ENCODE results near the gene KCNH5.
"Not testable (repeated sequence)": the region's sequence is repeated elsewhere in the genome, so short reads cannot be mapped to it uniquely, and the experiment has no call there.

Gene KCNH5

DNA sequence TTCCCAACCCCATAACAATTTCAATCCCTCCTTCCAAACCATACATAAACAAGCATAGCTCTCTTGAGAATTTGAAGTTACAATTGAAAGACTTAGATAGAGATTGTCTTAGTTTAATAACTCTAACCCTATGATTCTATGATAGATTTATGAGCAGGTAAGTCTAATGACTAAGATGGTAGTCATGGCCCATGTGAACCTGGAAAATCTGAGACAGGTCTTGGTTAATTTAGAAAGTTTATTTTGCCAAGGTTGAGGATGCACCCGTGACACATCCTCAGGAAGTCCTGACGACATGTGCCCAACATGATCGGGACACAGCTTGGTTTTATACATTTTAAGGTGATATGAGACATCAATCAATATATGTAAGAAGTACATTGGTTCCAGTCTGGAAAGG lies 248.8 kb downstream of the KCNH5 start:
- Mint-ChIP-seq H3K27me3 (ENCODE audit: low read depth) (no peaks in the 10 kb centered on the region), H3K4me3 (no peak overlapping the region), H3K9me3 (peaks cover 7% of the 10 kb centered on the region), H3K4me1 (ENCODE audit: low read depth) (no peaks in the 10 kb centered on the region), H3K36me3 (ENCODE audit: low read depth) (no peaks in the 10 kb centered on the region), H3K27ac (no peak overlapping the region)
- DNase-seq (ENCODE audit: low spot score) = no peak

DNA sequence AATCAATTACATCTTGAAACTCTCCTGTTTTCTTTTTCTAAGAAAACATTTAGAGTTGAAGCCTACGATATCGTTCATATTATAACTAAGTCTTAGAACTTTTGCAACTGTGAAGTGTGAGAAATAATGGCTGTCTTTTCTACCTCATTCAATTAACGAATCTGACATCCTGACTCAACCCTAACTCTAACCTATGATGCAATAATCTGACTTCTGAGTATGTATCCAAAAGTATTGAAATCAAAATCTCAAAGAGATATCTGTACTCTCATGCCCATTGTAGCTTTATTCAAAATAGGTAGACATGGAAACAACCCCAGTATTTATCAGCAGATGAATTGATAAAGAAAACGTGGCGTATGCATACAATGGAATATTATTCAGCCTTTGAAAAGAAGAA lies 252.7 kb downstream of the KCNH5 start:
- Mint-ChIP-seq H3K9me3 (peaks cover 25% of the 10 kb centered on the region), H3K4me1 (ENCODE audit: low read depth) (no peaks in the 10 kb centered on the region), H3K27ac (no peak overlapping the region), H3K36me3 (ENCODE audit: low read depth) (no peaks in the 10 kb centered on the region), H3K4me3 (no peak overlapping the region), H3K27me3 (ENCODE audit: low read depth) (no peaks in the 10 kb centered on the region)
- DNase-seq (ENCODE audit: low spot score) = no peak

DNA sequence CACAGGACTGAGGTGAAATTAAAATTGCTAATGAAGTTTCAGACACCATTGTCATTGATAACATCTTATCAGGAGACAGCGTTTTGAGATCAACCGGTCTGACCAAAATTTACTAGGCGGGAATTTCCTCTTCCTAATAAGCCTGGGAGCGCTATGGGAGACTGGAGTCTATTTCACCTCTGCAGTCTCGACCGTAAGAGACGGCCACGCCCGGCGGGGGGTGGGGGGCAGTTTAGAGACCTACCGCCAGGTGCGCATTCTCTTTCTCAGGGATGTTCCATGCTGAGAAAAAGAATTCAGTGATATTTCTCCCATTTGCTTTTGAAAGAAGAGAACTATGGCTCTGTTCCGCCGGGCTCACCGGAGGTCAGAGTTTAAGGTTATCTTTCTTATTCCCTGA lies 263.9 kb downstream of the KCNH5 start:
- H3K36me3 Mint-ChIP-seq (ENCODE audit: low read depth); H3K27me3 Mint-ChIP-seq (ENCODE audit: low read depth); H3K4me3 Mint-ChIP-seq; H3K27ac Mint-ChIP-seq; H3K4me1 Mint-ChIP-seq (ENCODE audit: low read depth); DNase-seq (ENCODE audit: low spot score): not testable (repeated sequence)
- peaks cover 41% of the 10 kb centered on the region for H3K9me3 Mint-ChIP-seq

DNA sequence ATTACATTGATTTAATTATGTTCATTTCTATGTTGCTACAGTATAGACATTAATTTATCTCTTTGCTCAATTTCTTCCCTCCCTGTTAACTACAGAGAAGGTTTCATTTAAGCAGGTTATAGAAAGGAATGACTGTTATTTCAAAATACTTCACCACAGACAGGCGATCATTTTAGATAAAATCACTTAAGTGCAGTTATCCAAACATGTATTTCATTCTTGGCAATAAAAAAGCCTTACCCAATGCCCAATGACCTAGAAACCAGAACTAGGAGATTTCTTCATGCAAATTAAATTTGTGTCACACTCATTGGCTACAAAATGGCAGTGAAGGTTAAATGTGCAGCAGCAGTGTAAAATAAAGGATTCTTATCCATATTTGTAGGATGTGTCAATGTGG lies 266.4 kb downstream of the KCNH5 start:
- no peak for DNase-seq (ENCODE audit: low spot score)
- Mint-ChIP-seq H3K4me1 (ENCODE audit: low read depth) (no peaks in the 10 kb centered on the region), H3K9me3 (peaks cover 45% of the 10 kb centered on the region), H3K36me3 (ENCODE audit: low read depth) (no peaks in the 10 kb centered on the region), H3K27me3 (ENCODE audit: low read depth) (no peaks in the 10 kb centered on the region), H3K27ac (no peak overlapping the region), H3K4me3 (no peak overlapping the region)

DNA sequence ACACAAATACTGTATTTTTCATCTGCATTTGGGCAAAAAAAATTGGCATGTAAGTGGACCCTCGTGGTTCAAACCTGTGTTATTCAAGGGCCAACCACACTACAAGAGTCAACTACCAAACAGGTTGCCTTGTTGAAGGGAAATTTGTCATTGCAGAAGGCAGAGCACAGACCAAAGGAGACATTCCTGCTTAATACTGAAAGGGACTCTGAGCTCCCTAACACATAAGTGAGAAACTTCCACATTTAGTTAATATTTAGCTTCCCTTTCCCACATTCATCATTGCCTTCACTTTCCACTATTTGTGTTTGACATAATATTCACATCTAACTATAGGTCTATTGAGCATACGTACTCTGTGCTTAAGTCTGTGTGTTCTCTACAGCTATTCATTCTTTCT lies 266.9 kb downstream of the KCNH5 start:
- DNase-seq (ENCODE audit: low spot score) = no peak
- H3K27ac Mint-ChIP-seq = no peak overlapping the region
- H3K9me3 Mint-ChIP-seq = peaks cover 45% of the 10 kb centered on the region
- H3K4me3 Mint-ChIP-seq = no peak overlapping the region
- no peaks in the 10 kb centered on the region for H3K36me3 Mint-ChIP-seq (ENCODE audit: low read depth)
- H3K27me3 Mint-ChIP-seq (ENCODE audit: low read depth) = no peaks in the 10 kb centered on the region
- H3K4me1 Mint-ChIP-seq (ENCODE audit: low read depth) = no peaks in the 10 kb centered on the region

DNA sequence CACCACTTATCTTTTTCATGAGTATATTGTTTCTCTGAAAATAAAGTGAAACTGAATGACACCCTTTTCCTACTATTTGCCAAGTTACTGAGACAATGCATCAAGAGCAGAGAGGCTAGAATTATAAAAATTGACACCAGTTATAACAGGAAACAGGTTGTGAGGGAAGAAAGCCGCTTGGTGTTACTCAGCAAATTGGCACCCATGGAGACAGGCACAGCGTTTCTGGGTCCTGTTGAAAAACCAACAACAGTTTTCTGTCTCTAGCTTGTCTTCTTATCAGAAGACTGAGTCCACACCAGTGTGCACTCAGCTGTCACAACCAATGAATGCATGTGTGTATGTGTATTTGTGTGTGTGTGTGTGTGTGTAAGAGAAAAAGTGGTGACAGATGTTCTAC lies 267.7 kb downstream of the KCNH5 start:
- no peak overlapping the region for H3K4me3 Mint-ChIP-seq
- H3K27me3 Mint-ChIP-seq (ENCODE audit: low read depth) = no peaks in the 10 kb centered on the region
- no peak overlapping the region for H3K27ac Mint-ChIP-seq
- peaks cover 45% of the 10 kb centered on the region for H3K9me3 Mint-ChIP-seq
- H3K4me1 Mint-ChIP-seq (ENCODE audit: low read depth) = no peaks in the 10 kb centered on the region
- no peaks in the 10 kb centered on the region for H3K36me3 Mint-ChIP-seq (ENCODE audit: low read depth)
- no peak for DNase-seq (ENCODE audit: low spot score)

DNA sequence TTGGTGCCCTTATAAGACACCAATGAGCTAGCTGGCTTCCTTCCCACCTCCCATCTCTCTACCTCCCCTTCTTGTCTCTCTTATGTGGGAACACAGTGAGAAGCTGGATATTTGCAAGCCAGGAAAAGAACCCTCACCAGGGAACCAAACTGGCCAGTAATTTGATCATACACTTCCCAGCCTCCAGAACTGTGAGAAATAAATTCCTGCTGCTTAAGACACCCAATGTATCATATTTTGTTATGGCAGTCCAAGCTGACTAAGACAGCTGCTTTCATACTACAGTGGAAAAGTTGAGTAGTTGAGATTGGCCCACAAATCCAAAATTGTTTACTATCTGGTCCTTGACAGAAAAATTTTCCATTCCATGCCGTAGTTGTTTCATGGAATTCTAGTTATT lies 269.0 kb downstream of the KCNH5 start:
- H3K9me3 Mint-ChIP-seq = peaks cover 36% of the 10 kb centered on the region

DNA sequence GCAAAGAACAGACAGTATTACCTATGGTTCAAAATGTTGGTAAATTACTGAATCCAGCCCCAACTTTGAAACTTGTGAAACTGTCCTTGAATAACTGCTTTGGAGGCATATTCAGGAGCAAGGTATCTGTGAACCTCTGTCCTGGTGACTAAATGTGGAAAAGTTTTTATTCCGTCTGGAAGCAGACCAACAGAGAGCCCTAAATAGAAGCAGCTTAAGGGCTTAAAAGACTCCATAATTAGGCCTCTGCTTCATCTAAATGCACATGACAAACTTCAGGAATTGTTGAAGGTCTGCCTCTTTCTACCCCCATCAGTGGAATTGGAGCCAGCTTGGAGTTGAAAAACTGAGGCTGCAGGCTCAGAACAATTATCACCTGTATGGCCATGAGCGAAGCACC lies 276.5 kb downstream of the KCNH5 start:
- Mint-ChIP-seq H3K4me3 (no peak overlapping the region), H3K36me3 (ENCODE audit: low read depth) (no peaks in the 10 kb centered on the region), H3K9me3 (peaks cover under 1% of the 10 kb centered on the region), H3K27ac (no peak overlapping the region), H3K27me3 (ENCODE audit: low read depth) (no peaks in the 10 kb centered on the region), H3K4me1 (ENCODE audit: low read depth) (no peaks in the 10 kb centered on the region)
- DNase-seq (ENCODE audit: low spot score) = no peak

More for the DNA sequence above, 269.0 kb downstream of the KCNH5 start:
- Mint-ChIP-seq H3K27ac (no peak overlapping the region), H3K36me3 (ENCODE audit: low read depth) (no peaks in the 10 kb centered on the region), H3K27me3 (ENCODE audit: low read depth) (no peaks in the 10 kb centered on the region), H3K4me3 (no peak overlapping the region), H3K4me1 (ENCODE audit: low read depth) (no peaks in the 10 kb centered on the region)
- DNase-seq (ENCODE audit: low spot score) = no peak

DNA sequence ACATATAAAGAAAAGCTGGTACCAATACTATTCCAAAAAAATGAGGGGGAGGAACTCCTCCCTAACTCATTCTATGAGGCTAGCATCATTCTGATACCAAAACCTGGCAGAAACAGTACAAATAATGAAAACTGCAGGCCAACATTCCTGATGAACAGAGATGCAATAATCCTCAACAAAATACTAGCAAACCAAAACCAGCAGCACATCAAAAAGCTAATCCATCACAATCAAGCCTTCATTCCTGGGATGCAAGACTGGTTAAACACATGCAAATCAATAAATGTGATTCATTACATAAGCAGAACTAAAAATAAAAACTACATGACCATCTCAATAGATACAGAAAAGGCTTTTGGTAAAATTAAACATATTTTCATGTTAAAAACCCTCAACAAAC lies 281.3 kb downstream of the KCNH5 start:
- peaks cover 15% of the 10 kb centered on the region for H3K9me3 Mint-ChIP-seq
- no peaks in the 10 kb centered on the region for H3K36me3 Mint-ChIP-seq (ENCODE audit: low read depth)
- H3K4me3 Mint-ChIP-seq = no peak overlapping the region
- H3K27me3 Mint-ChIP-seq (ENCODE audit: low read depth) = no peaks in the 10 kb centered on the region
- no peak overlapping the region for H3K27ac Mint-ChIP-seq
- no peaks in the 10 kb centered on the region for H3K4me1 Mint-ChIP-seq (ENCODE audit: low read depth)
- DNase-seq (ENCODE audit: low spot score) = no peak

DNA sequence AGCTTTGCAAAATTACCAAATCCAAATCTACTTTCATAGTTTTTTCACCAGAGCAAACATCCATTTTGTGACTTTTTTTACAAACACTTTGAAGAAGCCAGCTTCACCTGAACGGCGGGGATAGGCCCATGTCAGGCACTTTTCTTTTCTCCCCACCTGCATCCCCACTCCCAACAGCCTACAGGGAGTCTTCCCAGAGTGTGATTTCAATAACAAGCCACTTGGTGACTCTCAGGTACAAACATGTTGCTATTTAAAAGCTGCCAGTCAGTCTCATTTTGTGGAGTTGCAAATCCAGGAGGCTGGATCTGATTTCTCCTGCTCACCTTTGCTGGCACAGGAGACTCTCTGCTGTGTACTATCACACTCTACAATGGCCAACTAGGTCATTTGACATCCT lies 285.5 kb downstream of the KCNH5 start:
- Mint-ChIP-seq H3K9me3 (peaks cover 23% of the 10 kb centered on the region), H3K36me3 (ENCODE audit: low read depth) (no peaks in the 10 kb centered on the region), H3K4me1 (ENCODE audit: low read depth) (no peaks in the 10 kb centered on the region), H3K4me3 (no peak overlapping the region), H3K27ac (no peak overlapping the region), H3K27me3 (ENCODE audit: low read depth) (no peaks in the 10 kb centered on the region)
- no peak for DNase-seq (ENCODE audit: low spot score)

DNA sequence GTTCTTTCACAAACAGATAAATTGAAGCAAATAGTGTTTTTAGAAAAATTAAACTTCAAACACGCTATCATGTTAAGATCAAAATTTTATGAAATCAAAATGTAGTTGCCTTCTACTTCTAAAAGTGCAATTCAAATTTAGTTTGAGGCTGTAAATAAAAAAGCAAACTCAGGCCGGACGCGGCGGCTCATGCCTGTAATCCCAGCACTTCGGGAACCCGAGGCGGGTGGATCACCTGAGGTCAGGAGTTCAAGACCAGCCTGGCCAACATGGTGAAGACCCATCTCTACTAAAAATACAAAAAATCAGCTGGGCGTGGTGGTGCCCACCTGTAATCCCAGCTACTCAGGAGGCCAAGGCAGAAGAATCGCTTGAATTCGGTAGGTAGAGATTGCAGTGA lies 298.4 kb downstream of the KCNH5 start:
- H3K4me1 Mint-ChIP-seq (ENCODE audit: low read depth); DNase-seq (ENCODE audit: low spot score); H3K36me3 Mint-ChIP-seq (ENCODE audit: low read depth); H3K27me3 Mint-ChIP-seq (ENCODE audit: low read depth); H3K4me3 Mint-ChIP-seq; H3K27ac Mint-ChIP-seq; H3K9me3 Mint-ChIP-seq: not testable (repeated sequence)

DNA sequence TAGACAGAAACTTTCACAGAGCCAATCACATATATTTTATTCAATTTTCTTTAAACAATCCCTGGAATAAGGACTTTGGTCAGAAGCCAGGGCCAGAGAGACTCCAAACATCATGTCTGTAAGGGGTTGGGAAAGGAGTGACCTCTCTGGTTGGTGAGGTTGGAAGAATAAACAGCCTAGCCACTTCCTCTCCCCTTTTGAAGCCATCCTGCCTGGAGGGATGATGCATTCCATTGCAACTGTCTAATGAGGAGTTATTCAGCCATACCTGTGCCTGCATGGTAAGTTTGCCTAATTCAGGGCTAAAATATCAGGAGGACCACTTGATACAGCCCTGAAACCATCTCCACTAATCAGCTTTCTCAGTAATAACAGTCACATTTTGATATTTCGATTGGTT lies 299.8 kb downstream of the KCNH5 start:
- no peak overlapping the region for H3K4me3 Mint-ChIP-seq
- H3K4me1 Mint-ChIP-seq (ENCODE audit: low read depth) = no peaks in the 10 kb centered on the region
- no peaks in the 10 kb centered on the region for H3K27me3 Mint-ChIP-seq (ENCODE audit: low read depth)
- H3K9me3 Mint-ChIP-seq = no peaks in the 10 kb centered on the region
- H3K27ac Mint-ChIP-seq = no peak overlapping the region
- H3K36me3 Mint-ChIP-seq (ENCODE audit: low read depth) = no peaks in the 10 kb centered on the region
- no peak for DNase-seq (ENCODE audit: low spot score)

DNA sequence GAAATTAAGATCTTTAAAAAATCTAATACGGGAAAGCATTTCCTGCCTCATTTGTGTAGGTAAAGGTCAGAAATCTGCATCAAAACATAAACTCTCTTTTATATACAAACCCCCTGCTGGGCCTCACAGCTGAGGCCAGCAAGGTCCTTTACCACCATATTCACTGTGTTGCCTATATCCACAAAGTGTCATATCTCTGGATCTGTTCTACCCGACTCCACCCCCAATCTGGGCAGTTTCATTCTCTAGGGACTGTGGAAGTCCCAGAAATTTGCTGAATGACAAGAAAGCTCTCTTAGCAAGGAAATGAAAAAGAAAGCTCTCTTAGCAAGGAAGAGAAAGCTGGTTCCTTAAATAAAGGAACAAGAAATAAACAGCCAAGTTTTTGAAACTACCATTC lies 301.7 kb downstream of the KCNH5 start:
- Mint-ChIP-seq H3K4me3 (no peak overlapping the region), H3K9me3 (no peaks in the 10 kb centered on the region), H3K27me3 (ENCODE audit: low read depth) (no peaks in the 10 kb centered on the region), H3K36me3 (ENCODE audit: low read depth) (no peaks in the 10 kb centered on the region), H3K27ac (no peak overlapping the region), H3K4me1 (ENCODE audit: low read depth) (no peaks in the 10 kb centered on the region)
- no peak for DNase-seq (ENCODE audit: low spot score)

DNA sequence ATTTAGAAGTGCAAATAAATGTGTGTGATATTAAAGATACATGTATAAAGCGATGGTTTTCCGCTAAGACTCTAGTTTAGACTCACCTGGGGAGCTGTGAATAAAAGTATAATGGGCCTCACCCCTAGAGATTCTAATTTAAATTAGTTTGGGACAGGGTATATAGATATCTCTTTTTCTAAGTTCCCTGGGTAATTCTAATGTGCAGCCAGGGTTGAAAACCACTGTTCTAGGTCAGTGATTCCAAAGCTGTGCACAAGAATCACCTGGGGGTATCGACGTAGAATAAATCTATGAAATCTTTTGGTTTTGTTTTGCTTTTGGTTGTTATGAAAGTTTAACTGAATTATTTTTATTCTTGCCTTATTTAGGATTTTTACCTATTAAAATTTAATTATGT lies 302.1 kb downstream of the KCNH5 start:
- no peaks in the 10 kb centered on the region for H3K4me1 Mint-ChIP-seq (ENCODE audit: low read depth)
- H3K4me3 Mint-ChIP-seq = no peak overlapping the region
- H3K27me3 Mint-ChIP-seq (ENCODE audit: low read depth) = no peaks in the 10 kb centered on the region
- H3K36me3 Mint-ChIP-seq (ENCODE audit: low read depth) = no peaks in the 10 kb centered on the region
- H3K9me3 Mint-ChIP-seq = no peaks in the 10 kb centered on the region
- DNase-seq (ENCODE audit: low spot score) = no peak
- no peak overlapping the region for H3K27ac Mint-ChIP-seq

DNA sequence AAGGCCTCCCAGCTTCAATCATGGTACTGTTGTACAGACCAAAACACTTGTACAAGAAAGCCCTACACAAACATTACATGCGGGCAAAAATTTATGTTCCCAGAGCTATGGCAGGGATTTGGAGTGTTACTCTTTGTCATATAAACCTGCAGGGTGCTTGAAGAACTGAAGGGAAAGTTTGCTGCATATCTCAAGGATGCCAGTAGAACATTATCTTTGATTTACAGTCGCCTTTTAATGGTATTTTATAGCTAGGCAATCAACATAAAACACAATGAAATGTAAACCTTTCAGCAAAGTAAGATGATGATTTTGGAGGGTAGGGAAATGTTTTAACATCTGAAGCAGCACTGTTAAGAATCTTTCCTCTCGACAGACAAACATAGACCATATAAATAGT lies 305.6 kb downstream of the KCNH5 start:
- H3K4me1 Mint-ChIP-seq (ENCODE audit: low read depth) = no peaks in the 10 kb centered on the region
- H3K36me3 Mint-ChIP-seq (ENCODE audit: low read depth) = no peaks in the 10 kb centered on the region
- H3K9me3 Mint-ChIP-seq = no peaks in the 10 kb centered on the region
- DNase-seq (ENCODE audit: low spot score) = no peak
- H3K4me3 Mint-ChIP-seq = no peak overlapping the region
- H3K27me3 Mint-ChIP-seq (ENCODE audit: low read depth) = no peaks in the 10 kb centered on the region
- no peak overlapping the region for H3K27ac Mint-ChIP-seq

All from T-helper 2 cell treated with Interferon-gamma antibody and Interleukin-4, amounts not matched to agents 5 μg/mL and 100 μg/mL, for 36 hours (primary cell).